GM18868 (cell line): ENCODE data around the gene ZNF469.
"Not testable (repeated sequence)": the region's sequence is repeated elsewhere in the genome, so short reads cannot be mapped to it uniquely, and the experiment has no call there.

ENCODE experiments used
- ATAC-seq: cut with Tn5 transposase; IDR thresholded peaks from one replicate; pipeline ENCODE4 v1.9.1; 2021; ENCODE audit warnings: mild to moderate bottlenecking, moderate library complexity; ENCODE audit not compliant: unreplicated experiment

The ZNF469 gene

DNA sequence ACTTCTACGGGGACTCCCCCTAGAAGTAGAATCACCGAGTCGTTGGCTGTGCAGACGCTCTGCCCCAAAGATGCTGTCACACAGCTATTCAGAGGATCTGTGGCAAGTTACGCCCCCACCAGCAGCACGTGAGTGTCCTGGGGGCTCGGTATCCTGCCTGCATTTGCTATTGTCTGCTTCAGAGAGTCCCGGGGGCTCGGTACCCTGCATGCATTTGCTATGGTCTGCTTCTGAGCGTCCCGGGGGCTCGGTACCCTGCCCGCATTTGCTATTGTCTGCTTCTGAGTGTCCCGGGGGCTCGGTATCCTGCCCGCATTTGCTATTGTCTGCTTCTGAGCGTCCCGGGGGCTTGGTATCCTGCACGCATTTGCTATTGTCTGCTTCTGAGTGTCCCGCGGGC is 23.8 kb upstream of the ZNF469 start:
- no peak for ATAC-seq

DNA sequence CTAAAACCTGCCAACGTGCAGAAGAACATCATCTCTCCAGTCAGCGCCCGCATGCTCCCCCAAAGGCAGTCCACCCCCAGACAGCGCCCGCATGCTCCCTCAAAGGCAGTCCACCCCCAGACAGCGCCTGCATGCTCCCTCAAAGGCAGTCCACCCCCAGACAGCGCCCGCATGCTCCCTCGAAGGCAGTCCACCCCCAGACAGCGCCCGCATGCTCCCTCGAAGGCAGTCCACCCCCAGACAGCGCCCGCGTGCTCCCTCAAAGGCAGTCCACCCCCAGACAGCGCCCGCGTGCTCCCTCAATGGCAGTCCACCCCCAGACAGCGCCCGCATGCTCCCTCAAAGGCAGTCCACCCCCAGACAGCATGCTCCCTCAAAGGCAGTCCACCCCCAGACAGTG is 22.4 kb upstream of the ZNF469 start:
- not testable (repeated sequence) for ATAC-seq

- no peak for ATAC-seq
Measured at GRCh38 chr16:88360999-88361398, 21.8 kb upstream of the ZNF469 start.

- no peak for ATAC-seq
Measured at GRCh38 chr16:88361775-88362174, 21.0 kb upstream of the ZNF469 start.

DNA sequence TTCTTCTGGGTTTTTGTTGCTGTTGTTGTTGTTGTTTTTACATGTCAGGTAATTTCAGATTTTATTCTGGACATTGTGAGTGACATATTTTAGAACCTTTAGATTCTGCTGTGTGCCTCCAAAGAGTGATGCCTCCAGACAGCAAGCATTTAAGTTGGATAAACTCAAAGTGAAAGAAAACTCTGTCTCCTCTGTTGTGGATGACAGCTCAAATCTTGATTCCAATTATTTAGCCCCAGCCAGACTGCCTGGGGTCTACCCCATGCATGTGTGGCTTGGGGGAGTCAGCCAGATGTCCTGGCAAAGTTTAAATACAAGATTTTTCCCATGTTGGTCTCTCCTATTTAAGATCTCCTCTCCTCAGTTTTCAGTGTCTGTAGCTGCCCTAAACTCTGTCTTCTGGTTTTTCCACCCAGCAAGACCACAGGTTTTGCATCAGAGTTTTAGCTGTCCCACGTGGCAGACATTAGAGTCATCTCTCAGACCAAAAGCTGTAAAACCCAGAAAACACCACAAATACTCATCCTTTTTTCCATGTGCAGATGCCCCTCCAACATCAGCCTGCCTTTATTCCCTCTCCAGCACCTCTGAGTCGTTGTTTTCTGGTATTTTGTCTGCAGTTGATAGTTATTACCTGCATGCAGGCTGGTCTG is 19.4 kb upstream of the ZNF469 start:
- ATAC-seq = no peak

DNA sequence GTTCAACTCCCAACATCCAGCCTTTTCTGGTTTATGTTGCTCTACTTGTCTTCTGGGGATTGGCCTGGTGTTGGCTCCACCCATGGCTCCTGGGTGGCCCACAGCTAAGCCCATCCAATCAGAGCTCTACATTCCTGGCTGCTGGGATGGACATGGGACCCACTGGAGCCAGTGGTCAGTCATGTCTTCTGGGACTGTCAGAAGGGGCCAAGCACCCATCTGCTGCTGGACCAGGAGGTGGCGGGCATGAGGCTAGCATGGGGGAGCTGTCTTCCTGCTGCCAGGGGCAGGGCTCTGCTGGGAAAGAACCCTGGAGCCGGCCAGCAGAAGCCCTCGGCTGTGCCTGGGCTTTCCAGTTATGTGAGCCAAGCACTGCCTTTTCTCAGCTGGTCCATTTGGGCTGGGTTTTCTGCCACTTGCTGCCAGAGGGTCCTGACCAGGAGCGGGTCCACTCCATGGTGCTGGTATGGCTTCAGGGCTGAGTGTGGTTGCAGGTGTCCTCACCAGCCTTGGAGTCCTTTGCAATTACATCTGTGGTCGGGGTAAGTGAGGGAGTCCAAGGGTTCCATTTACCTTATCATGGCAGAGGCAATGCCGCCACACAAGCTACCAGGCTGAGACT is 17.4 kb upstream of the ZNF469 start:
- ATAC-seq = no peak

DNA sequence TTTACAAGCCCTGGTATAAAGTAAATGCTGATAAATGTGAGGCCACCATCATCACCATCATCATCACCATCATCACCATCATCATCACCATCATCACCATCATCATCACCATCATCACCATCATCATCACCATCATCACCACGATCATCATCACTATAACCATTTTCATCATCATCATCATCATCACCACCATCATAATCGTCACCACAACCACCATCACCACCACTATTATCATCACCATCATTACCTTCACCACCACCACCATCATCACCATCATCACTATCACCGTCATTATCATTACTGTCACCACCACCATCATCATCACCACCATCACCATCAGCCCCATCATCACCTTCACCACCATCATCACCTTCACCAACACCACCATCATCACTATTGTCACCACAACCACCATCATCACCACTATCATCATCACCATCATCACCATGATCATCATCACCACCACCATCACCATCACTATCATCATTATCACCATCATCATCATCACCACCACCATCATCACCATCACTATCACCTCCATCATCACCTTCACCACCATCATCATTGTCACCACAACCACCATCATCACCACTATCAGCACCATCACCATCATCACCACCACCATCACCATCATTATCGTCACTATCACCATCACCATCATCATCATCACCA is 16.6 kb upstream of the ZNF469 start:
- no peak for ATAC-seq

GRCh38 chr16:88366704-88367047 is 16.1 kb upstream of the ZNF469 start:
- no peak for ATAC-seq

DNA sequence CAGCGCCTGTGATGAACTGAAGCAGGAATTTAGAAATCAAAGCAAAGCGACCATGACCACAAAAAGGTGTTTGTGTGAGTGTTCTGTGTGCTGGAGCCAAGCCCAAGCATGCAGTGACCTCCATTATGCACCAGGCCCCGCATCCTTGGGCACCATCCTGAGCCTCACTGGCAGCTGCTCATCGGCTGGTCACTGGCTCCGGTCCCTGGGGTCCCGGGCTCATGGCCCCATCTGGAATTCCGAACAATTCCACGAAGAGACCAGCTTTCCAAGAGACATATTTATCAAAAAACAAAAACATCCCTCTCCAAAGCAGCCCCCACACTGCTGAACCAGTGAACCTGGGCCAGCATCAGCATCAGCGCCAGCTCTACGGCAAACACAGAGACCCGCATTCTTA is 15.2 kb upstream of the ZNF469 start:
- ATAC-seq = no peak

DNA sequence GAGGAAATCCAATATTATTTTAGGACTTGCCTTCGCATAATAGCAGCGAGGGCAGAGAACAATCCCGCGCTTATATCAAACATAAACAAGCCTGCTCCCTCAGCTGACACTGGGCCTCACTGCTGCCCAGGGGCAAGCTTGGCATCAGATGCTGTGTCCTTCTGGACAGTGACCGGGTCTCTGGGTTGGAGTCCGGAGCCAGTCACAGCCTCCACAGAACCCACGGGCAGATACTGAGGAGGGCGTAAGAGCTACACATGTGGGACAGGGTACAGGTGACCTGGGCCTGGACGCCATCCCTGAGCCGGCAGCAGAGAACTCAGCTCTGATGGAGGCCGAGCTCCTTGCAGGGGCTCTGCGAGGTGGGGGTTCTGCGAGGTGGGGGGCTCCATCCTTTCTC is 14.7 kb upstream of the ZNF469 start:
- ATAC-seq = no peak

GRCh38 chr16:88368994-88369393 is 13.8 kb upstream of the ZNF469 start:
- ATAC-seq = no peak

DNA sequence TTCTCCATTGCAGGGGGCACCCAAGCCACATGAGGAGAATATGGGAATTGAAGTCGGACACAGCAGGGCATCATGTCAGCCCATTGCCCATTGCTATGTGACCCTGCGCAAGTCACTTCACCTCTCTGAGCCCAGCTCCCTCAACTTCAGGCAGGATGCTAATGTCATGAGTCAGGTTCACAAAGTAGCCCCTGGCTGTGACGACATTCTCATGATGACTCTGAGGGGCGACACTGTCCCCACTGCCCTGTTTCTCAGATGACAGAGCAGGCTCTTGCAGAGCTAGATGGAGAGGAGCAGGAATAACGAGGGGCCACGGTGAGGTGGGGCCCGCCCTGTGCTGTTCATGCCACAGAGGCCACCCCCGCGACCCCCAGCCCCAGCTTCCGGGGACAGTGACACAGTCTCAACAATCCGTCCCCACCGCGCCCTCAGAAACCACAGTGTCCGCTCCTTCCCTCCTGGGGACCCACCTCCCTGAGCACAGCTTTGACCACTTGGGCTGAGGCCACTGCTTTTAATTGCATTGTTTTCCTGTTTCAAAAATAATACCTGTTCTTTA is 13.2 kb upstream of the ZNF469 start:
- no peak for ATAC-seq

GRCh38 chr16:88370365-88370764 is 12.4 kb upstream of the ZNF469 start:
- no peak for ATAC-seq

GRCh38 chr16:88372522-88372921 is 10.2 kb upstream of the ZNF469 start:
- no peak for ATAC-seq

GRCh38 chr16:88373211-88373610 is 9.5 kb upstream of the ZNF469 start:
- ATAC-seq = no peak

- no peak for ATAC-seq
Measured at GRCh38 chr16:88373927-88374492, 8.7 kb upstream of the ZNF469 start.

GRCh38 chr16:88374736-88375135 is 8.0 kb upstream of the ZNF469 start:
- no peak for ATAC-seq

- ATAC-seq = no peak
Measured at GRCh38 chr16:88375236-88375975, 7.4 kb upstream of the ZNF469 start.

DNA sequence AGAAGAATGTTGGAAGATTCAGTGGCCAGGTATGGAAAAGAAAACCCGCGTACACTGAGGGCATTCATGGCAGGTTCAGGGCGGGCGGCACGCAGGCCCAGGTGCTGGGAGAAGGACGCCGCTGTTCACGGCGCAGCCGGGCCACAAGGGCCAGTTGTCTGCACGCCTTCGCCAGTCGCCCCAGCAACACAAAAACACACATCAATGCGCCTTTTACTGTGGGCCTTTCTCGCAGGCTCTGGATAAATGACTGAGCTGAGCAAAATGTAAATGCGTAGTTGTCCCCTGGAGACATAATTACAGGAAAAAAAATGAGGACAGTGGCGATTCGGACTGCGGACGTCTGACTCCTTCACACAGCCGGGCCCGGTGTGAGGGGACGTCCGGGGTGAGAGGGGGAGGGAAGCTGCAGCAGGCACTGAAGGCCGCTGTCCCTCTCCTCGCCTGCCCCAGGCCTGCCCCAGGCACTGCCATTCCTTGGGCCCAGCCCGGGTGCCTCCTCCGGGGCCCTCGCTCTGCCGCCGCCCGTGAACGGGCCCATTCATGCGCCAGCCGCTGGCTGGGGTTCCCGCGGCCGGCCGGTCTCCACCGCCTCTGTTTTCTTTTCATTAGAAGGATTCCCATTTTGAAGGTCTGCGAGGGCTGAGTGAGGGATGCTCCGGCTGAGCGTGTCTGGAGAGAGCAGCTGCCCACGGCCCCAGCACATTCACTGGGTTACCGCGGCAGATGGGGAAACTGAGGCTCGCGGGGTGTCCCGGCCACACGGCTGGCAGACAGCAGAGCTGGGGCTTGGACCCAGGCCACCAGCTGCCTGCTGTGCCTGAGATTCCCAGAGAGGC is 6.5 kb upstream of the ZNF469 start:
- ATAC-seq = no peak
